ENCODE data around the gene SMIM5. TPM values are rescaled to one million over a fixed set of nuclear protein-coding genes. Genes with fewer than 3 reads are reported as not detected.

The SMIM5 gene
- total RNA-seq, 4 donors from 2014 or later = 0.22 TPM; not detected in 3

GRCh38 chr17:75633486-75634375 lies 497 bp downstream of the SMIM5 start:
- Histone ChIP-seq H3K4me1 (peaks cover 38 to 39% of the 10 kb centered on the region in 2 donors), H3K4me3 (peak overlapping the region in 3 of 4 donors; percentile 4 to 35 (median 12)), H3K9me3 (no peaks in the 10 kb centered on the region), H3K36me3 (no peaks in the 10 kb centered on the region), H3K27ac (peak overlapping the region; percentile 70 to 84 (median 76)), H3K27me3 (no peaks in the 10 kb centered on the region)
- intact Hi-C loops (cut with DNase I; ENCODE audit: low total_unique reads) = loop anchor here (1.0 to 10.0 kb wide), 3 partner anchors 33 to 117 kb away; partner anchors contain the start of genes RECQL5 and SAP30BP
- ATAC-seq (peak; percentile 90 to 93), DNase-seq (peak; percentile 87 to 94)
- in situ Hi-C loops (cut with MboI; ENCODE audit: low sequenced_read_pairs in 4 of 4) = loop anchor here in 1 of 4 donors (10.0 kb wide), 1 partner anchor 111 kb away; no protein-coding TSS in a partner anchor
- TF ChIP-seq CTCF (IDR thresholded peaks at IDR 0.05 in 4 of 5, conservative IDR thresholded peaks at IDR 0.05 in 1 of 5) = peak in 4 of 5 experiments; percentile 45 to 68 (median 54)
- TF ChIP-seq POLR2A (IDR thresholded peaks at IDR 0.05) = no peak

GRCh38 chr17:75634376-75634740 lies 1.1 kb downstream of the SMIM5 start:
- Histone ChIP-seq H3K27me3 (no peaks in the 10 kb centered on the region), H3K9me3 (no peaks in the 10 kb centered on the region), H3K4me3 (no peak overlapping the region), H3K27ac (peak overlapping the region; percentile 43 to 84 (median 76)), H3K4me1 (peaks cover 38 to 39% of the 10 kb centered on the region in 2 donors), H3K36me3 (no peaks in the 10 kb centered on the region)
- ATAC-seq = no peak
- intact Hi-C loops (cut with DNase I; ENCODE audit: low total_unique reads) = loop anchor here (10.0 kb wide), 1 partner anchor 60 kb away; no protein-coding TSS in a partner anchor
- in situ Hi-C loops (cut with MboI; ENCODE audit: low sequenced_read_pairs in 4 of 4) = loop anchor here in 1 of 4 donors (10.0 kb wide), 1 partner anchor 110 kb away; no protein-coding TSS in a partner anchor
- TF ChIP-seq CTCF (IDR thresholded peaks at IDR 0.05 in 4 of 5, conservative IDR thresholded peaks at IDR 0.05 in 1 of 5) (no peak), POLR2A (IDR thresholded peaks at IDR 0.05) (no peak)
- no peak for DNase-seq

GRCh38 chr17:75634754-75635609 lies 1.7 kb downstream of the SMIM5 start:
- ATAC-seq = no peak
- Histone ChIP-seq H3K36me3 (no peaks in the 10 kb centered on the region), H3K4me3 (no peak overlapping the region), H3K9me3 (no peaks in the 10 kb centered on the region), H3K4me1 (peaks cover 38 to 39% of the 10 kb centered on the region in 2 donors), H3K27me3 (no peaks in the 10 kb centered on the region), H3K27ac (no peak overlapping the region)
- DNase-seq = no peak
- in situ Hi-C loops (cut with MboI; ENCODE audit: low sequenced_read_pairs in 4 of 4) = loop anchor here in 1 of 4 donors (10.0 kb wide), 1 partner anchor 110 kb away; no protein-coding TSS in a partner anchor
- TF ChIP-seq POLR2A (IDR thresholded peaks at IDR 0.05) (no peak), CTCF (IDR thresholded peaks at IDR 0.05 in 4 of 5, conservative IDR thresholded peaks at IDR 0.05 in 1 of 5) (no peak)
- intact Hi-C loops (cut with DNase I; ENCODE audit: low total_unique reads) = loop anchor here (10.0 kb wide), 1 partner anchor 60 kb away; no protein-coding TSS in a partner anchor

- peaks cover 38 to 39% of the 10 kb centered on the region in 2 donors for H3K4me1 ChIP-seq
- intact Hi-C loops (cut with DNase I; ENCODE audit: low total_unique reads) = loop anchor here (10.0 kb wide), 1 partner anchor 59 kb away; no protein-coding TSS in a partner anchor
- H3K27ac ChIP-seq = peak overlapping the region; percentile 1 to 67 (median 48)
- peak; percentile 17 to 56 for DNase-seq
- H3K9me3 ChIP-seq = no peaks in the 10 kb centered on the region
- no peak overlapping the region for H3K4me3 ChIP-seq
- peak in 1 of 2 donors; percentile 6 for ATAC-seq
- H3K27me3 ChIP-seq = no peaks in the 10 kb centered on the region
- TF ChIP-seq CTCF (IDR thresholded peaks at IDR 0.05 in 4 of 5, conservative IDR thresholded peaks at IDR 0.05 in 1 of 5) (no peak), POLR2A (IDR thresholded peaks at IDR 0.05) (no peak)
- in situ Hi-C loops (cut with MboI; ENCODE audit: low sequenced_read_pairs in 4 of 4) = loop anchor here in 1 of 4 donors (10.0 kb wide), 1 partner anchor 109 kb away; no protein-coding TSS in a partner anchor
- H3K36me3 ChIP-seq = no peaks in the 10 kb centered on the region
Measured at GRCh38 chr17:75635610-75636202, 2.5 kb downstream of the SMIM5 start.

All from gastrocnemius medialis (tissue), 4 donors.